ENCODE measurements around the gene MED13.
"Not testable (repeated sequence)": the region's sequence is repeated elsewhere in the genome, so short reads cannot be mapped to it uniquely, and the experiment has no call there.

MED13 gene

DNA sequence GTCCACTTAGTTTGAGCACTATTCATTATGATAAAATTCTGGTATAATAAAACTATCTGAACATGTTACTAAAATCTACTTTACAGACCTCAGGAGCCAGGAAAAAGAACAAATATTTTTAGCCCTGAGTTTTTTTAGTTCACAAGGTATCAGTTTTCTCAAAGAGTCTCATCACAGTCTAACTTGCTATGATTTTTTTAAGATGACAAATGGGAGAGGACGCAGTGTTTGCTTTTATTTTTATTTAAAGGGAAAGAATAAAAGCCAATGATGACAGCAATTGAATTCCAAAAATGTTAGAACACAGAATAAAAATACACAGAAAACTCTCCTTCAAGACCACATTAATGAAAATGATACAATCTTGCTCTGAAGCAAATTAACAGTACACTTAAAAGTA lies 7.4 kb downstream of the MED13 start:
- DNase-seq = no peak

DNA sequence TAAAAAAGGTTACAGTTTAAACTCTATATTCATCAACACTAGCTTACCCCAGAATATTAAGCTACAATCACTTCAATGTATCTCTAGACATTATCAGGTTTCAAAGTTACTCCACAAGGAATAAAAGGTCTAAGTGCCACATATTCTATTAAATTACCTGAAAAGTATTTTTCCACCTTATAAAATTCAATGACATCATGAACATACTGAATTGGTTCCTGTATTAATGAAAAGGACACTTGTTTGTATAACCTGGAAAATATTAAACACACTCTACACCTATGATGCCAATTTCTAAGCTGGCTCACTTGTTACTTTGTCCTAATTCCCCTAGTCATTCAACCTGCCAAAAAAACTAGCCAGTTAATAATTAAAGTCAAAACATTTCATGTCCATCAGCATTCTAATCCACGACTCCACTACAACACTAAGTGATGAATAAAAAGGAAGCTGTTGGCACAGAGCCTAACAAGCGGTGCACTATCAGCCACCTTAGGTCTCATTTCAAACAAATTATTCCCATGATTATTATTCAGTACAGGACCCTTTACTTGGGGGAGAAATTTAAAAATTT lies 12.2 kb downstream of the MED13 start:
- peak; percentile 17 for DNase-seq

DNA sequence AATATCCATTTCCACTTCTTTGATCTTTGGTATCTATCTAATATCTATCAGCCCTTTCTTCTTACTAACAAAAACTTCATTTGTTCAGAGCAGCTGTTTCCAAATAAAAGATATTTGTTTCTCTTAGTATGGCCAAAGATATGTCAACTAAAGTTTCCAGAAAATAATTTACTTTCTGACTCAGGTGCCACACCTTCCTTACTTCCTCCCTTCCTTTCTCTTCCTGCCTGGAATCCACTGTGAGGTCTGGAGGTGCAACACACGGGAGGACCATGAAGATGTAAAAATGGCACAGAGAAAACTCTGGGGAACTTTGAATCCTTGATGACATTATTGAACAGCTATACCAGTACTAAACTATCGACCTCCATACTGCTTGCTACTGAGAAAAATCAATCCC lies 14.0 kb downstream of the MED13 start:
- DNase-seq = no peak

DNA sequence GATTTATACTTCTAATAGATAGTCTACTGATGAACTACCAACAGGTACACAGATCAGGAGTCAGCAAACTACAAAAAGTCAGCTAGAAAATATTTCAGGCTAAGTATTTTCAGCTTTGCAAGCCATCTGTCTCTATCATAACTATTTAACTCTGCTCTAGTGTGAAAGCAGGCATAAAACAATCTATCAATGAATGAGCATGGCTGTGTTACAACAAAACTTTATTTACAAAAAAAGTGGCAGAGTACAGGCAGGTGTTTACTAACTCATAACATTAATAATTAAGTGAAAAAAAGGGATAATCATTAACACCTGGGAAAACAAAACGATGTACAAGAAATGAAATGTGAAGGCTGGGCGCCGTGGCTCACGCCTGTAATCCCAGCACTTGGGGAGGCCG lies 15.8 kb downstream of the MED13 start:
- DNase-seq = no peak

DNA sequence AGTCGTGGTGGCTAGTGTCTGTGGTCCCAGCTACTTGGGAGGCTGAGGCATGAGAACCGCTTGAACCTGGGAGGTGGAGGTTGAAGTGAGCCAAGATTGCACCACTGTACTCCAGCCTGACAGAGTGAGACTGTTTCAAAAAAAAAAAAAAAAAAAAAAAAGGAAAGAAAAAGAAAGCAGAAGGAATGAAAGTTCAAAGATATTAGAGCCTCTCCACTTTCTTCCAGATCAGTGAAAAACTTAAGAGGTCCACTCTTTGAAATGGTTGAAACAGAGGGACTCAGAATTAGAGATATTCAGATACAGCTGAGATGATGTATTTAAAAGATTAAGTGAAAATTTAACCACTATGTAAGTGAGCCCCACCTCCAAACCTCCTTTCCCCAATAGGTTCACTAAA lies 16.8 kb downstream of the MED13 start:
- DNase-seq = no peak

DNA sequence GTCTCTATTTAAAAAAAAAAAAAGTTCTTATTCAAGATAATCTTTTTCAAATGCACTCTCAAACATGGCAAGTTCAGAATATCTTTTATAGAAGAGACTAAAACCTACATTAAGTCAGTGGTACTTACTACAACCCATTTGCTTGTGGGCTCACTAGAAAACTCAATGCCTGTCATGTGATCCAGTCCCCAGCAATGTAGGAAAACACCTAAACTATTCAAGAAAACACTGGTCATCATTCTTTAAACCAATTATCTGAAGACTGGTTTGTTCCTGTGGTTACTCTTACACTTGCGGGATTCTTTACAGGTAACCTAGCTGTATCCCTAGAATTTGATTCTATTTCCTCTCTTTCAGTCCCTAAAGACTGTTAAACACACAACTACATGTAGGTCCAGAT lies 19.6 kb downstream of the MED13 start:
- DNase-seq = no peak

DNA sequence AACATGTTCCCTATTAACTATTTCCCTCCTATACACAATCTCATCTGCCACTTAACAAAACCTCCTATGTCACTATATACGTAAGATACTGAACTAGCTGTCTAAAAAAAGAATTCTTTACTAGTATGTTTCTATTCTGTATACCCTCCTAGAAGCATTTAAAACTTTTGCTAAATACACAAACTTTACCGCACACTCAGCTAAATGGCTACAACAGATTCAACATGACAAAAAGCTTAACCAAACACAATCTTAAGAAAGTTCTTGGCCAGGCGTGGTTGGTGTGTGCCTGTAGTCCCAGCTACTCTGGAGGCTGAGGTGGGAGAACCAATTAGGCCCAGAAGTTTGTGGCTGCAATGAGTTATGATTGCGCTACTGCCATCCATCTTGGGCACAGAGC lies 20.0 kb downstream of the MED13 start:
- no peak for DNase-seq

DNA sequence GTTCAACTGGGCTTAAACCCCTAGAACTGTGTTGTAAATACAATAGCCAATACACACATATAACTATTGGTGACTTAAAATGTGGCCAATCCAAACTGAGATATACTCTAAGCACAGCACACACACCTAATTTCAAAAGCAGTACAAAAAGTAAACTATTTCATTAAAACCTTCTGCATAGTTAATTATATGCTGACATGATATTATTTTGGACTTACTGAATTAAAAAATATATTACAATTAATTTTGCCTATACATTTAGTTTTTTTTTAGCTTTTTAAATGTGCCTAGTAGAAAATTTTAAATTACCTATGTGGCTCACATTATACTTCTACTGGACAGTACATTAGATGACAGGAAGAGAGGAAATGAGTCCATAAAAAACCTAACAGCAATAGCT lies 21.5 kb downstream of the MED13 start:
- no peak for DNase-seq

DNA sequence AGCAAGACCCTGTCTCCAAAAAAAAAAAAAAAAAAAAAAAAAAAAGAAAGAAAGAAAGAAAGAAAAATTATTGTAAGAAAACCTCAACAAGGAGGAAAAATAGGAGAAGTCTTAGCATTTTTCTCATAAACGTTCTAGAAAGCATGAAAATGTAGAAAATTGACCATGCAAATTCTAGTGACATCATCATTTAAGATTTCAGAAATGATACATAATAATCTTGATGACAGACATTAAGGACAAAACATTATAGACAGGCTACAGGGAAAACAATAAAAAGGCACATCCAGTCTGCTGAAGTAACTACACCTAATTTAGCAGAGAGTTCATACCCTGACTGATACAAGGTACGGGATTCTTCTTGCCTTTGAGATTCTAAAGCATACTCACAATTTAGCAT lies 21.9 kb downstream of the MED13 start:
- DNase-seq = no peak

DNA sequence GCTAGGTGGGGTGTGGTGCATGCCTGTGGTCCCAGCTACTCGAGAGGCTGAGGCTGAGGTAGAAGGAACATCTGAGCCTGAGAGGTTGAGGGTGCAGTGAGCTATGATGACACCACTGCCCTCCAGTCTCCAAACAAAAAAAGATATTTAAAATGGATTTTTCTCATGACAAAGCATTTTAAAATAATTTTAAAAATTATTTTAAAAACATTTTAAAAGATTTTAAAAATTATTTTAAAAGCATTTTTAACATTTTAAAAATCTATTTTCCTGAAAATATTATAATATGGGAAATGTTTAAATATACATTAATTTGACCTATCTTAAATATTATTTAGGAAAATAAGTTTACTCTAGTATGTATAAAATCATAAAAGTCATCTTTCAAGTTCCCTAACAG lies 26.8 kb downstream of the MED13 start:
- no peak for DNase-seq

DNA sequence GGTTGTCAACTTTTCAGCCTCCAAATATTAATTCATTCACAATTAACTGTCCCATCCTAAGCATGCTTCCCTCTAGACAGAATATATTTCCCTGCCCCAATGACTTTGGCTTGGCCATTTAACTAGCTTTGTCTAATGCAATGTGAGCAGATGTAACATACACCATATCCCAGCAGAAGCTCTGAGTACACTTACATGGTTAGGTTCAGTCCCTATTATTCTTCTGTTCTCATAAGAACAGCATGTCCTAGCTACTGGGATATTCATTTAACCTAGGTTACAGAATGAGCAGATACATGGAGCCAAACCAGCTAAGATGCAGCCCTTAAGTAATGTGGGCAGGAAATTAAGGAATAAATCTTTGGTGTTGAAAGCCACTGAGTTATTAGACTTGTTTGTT lies 31.8 kb downstream of the MED13 start:
- no peak for DNase-seq

DNA sequence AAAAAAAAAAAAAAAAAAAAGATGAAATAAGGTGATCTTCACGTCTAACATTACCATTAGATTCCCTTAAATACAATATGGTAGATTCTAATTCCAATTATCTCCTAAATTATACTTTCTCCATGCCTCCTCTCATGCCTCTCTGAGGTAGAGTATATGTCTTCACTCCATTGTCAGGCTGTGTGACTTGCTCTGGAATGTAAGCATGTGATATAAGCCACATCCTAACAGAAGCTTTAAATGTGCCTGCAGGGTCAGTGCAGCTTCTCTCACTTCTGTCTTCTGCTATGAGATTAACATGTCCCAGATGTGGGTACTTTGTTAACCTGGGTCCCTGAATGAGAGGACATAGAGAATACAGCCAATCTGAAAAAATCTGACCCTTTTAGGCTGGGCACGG lies 32.6 kb downstream of the MED13 start:
- no peak for DNase-seq

DNA sequence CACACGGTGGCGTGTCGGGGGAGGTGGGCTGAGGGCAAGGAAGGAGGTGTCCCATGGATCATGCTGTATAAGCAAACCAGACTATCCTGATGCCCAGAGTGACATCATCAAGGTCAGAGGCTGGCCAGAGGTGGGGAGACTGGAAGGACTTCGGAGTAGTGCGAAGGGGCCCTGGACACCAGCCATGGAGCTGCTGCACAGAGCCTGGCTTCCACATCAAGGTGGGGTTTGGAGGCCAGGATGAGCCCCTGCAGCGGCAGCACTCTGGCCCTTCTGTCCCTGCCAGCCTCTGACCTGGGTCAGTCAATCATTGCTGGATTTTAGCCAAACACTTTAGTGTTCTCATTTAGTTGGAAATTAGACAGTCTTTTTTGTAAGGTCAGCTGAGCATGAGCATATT lies 34.8 kb downstream of the MED13 start:
- no peak for DNase-seq

DNA sequence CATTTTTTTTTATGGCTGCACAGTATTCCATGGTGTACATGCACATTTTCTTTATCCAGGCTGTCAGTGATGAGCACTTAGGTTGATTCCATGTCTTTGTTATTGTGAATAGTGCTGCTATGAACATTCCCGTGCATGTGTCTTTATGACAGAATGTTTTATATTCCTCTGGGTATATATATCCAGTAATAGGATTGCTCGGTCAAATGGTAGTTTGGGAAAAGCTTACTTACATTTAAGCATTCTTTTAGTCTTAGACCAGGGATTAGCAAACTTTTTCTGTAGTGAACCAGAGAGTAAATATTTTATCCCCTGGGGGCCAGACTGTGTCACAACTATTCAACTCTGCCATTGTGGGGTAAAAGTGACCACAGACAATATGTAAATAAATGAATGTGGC lies 40.2 kb downstream of the MED13 start:
- no peak for DNase-seq

DNA sequence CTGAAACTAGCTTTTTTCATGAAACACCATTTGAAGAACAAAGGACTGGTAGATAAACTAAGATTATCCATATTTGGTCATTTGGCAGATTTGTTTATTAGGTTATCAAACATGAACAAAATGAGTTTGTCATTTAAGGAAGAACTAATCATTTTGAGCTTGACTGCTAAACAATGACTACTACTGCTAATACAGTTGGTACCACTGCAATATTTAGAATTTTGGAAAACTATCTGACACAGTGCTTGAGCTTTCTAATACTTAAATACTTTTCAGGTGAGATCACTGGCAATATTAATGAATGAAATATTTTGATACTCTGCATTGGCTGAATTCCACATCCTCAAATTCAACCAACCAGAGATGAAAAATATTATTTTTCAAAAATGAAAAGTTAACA lies 47.2 kb downstream of the MED13 start:
- no peak for DNase-seq

DNA sequence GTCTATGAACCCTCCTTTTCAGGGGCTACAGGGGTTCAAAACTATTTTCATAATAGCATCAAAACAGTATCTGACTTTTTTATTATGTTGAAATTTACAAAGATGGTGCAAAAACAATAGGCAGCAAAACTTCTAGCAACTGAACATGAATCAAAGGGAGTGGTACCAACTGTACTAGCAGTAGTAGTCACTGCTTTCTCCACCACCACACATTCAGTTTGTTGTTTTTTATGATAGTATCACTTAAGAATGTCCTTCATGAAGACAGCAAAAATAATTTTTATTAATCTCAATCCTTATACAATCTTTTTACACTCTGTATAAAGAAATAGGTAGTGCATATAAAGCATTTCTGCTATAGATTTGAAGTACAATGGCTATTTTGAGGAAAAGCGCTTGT lies 47.6 kb downstream of the MED13 start:
- no peak for DNase-seq

DNA sequence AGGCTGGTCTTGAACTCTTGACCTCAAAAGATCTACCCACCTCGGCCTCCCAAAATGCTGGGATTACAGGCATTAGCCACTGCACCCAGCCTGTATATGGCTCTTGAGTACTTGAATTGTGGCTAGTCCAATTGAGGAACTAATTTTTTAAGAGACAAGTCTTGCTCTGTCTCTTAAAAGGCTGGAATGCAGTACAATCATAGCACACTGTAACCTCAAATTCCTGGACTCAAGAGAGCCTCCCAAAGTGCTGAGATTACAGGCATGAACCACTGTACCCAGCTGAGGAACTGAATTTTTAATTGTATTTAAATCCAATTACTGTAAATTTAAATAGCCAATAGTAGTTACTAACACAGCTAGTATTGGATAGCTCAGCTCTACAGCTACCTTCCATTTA lies 50.6 kb downstream of the MED13 start:
- DNase-seq = no peak

DNA sequence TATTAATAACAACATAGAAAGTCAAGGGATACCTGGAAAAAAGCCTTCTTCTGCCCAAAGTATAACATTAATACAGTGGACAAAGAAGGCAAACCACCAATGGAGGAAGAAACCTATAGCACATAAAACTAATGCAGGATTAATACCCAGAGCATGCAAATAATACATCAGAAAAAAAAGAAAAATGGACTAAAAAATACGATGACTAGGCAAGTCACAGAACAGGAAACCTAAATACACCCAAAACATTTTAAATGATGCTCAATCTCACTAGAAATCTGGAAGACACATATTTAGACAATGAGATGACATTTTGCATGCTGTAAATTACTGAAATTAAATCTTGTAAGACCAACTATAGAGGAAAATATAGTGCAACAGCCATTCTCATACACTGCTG lies 55.9 kb downstream of the MED13 start:
- DNase-seq = no peak

DNA sequence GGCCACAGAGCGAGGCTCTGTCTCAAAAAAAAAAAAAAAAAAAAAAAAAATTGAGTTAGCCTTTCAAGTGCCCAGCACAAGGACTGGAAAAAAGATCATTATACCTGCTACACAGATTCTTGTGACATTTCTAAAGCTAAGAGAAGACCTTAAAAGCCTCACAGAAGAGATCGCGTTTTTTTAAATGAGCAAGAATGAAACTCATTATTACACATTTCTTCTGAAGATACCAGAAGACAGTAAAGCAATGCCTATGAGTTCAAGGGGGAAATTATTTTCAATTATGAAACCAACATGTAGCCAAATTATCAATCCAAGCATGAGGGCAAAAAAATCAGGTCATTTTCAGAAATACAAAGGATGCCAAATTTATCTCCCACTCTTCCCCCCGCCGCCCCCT lies 56.8 kb downstream of the MED13 start:
- DNase-seq = no peak

DNA sequence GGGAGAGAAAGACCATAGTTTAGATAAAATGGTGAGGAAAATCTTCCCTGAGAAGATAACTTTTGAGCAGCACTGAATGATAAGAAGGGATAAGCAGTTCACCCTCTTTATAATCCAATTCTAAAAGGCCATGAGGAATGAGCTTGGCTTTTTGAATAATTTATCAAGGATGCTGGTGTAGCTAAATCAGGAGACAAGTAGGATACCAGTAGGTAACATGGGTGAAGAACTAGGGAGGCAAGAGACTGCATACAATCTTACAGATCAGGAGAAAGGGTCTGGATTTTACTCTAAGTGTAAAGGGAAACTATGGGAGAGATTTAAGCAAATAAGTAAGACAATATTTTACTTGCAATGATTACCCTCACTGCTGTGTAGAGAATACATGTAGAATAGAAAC lies 60.7 kb downstream of the MED13 start:
- no peak for DNase-seq

DNA sequence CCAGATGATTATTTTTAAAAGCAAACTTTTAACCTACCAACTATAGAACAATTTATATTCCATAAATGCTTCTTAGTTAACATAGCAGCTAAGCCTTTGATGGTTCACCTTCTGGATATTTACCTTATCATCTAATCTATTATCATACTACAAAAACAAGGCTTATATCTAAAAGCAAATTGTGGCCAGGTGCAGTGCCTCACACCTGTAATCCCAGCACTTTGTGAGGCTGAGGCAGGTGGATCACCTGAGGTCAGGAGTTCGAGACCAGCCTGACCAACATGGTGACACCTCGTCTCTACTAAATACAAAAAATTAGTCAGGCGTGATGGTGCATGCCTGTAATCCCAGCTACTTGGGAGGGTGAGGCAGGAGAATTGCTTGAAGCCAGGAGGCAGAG lies 61.9 kb downstream of the MED13 start:
- DNase-seq = not testable (repeated sequence)

DNA sequence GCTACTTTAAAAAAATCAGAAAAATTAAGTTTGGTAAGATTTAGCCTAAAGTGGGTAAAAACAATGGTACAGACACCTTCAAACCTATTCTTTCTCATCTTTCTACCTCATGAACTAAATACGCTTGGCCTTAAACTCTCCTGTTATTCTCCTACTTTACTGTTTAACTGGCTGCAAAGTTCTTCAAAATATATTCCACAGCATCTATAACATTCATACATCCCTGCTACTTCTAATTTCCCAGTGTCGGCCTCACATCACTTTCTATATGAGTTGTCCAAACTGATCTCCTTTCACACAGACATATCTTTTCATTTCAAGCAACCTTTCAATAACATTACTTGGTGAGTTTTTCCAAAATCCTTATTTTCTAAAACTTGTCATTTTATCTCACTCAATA lies 64.0 kb downstream of the MED13 start:
- no peak for DNase-seq

DNA sequence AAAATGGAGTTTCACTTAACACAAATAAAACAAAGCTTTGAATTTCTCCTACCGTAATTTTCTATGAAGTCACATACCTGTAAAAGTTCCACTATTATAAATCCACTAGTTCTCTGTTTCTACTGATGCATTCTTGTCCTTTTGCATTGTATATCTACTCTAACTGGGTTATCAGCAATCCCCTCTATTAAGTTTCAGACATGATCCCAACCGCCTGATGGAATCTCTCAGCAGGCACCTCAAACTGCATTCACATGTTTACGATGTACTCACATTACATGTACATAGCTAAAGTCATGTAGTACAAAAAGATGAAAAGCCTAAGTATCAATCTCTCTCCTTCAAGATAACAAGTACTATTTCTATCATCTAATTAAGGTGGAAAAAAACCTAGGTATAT lies 64.9 kb downstream of the MED13 start:
- DNase-seq = no peak

DNA sequence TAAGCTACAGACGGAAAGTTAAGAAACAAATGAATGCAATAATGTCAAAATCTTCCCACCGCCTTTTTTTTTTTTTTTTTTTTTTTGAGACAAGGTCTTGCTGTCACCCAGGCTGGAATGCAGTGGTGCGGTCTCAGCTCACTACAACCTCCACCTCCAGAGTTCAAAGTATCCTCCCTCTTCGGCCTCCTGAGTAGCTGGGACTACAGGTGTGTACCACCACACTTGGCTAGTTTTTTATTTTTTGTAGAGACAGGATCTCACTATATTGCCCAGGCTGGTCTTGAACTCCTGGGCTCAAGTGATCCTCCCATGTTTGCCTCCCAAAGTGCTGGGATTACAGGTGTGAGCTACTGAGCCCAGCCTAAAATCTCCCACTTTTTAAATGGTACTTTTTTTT lies 66.5 kb downstream of the MED13 start:
- not testable (repeated sequence) for DNase-seq

DNA sequence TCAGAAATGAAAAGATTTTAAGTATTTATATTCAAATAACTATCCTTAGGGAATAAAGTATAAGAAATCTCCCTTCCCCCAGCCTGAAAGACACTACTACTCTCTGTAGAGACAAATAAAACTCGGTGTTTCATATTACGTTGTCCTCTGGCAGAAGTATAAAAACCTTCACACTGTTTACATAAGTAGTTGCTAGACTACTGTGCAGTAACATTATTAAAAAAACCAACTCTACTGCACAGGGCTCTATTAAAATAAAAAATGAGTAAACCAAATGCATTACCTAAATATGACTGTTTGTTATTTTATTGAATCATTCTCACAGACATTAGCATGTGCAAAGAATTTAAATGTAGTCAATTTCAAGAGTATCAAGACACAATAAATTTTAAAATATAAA lies 67.4 kb downstream of the MED13 start:
- no peak for DNase-seq

All from hematopoietic multipotent progenitor cell treated with erythropoietin and hydrocortisone succinate and interleukin-3 and kit ligand, for 6 days (in vitro differentiated cells).